GM18519 (cell line): ENCODE data around the gene NSFL1C.
"Not testable (repeated sequence)": the region's sequence is repeated elsewhere in the genome, so short reads cannot be mapped to it uniquely, and the experiment has no call there.

ENCODE experiments used
- ATAC-seq: cut with Tn5 transposase; IDR thresholded peaks from one replicate; pipeline ENCODE4 v1.9.1; 2021; ENCODE audit warnings: mild to moderate bottlenecking, moderate library complexity; ENCODE audit not compliant: unreplicated experiment, low FRiP score

The NSFL1C gene

DNA sequence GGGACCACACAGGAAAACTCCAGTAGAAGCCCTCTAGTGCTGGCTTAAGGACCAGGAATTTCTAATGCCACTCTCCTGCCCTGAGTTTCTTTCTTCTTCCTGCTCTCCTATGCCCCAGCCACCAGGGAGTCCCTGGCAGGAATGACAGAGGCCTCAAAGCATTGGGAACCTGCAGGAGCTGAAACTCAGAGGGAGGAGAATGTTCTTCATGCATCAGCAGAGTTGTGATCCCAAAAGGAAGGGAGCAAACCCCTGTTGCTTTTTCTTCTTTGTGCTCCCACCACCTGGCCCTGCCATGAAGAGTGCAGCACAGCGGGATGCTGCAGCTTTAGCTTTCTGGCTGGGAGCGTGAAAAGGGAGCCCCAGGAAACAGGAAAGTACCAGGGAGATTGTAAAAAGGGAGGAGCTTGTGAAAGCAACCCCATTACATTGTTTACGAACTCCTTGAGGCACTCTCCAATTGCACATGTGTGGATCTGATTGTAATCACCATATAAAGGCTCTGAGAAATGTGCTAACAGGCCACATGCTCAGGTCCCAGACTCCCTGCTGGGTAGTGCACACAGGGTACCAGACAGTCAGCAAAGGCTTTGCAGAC is 39.1 kb downstream of the NSFL1C start:
- ATAC-seq, result no peak

DNA sequence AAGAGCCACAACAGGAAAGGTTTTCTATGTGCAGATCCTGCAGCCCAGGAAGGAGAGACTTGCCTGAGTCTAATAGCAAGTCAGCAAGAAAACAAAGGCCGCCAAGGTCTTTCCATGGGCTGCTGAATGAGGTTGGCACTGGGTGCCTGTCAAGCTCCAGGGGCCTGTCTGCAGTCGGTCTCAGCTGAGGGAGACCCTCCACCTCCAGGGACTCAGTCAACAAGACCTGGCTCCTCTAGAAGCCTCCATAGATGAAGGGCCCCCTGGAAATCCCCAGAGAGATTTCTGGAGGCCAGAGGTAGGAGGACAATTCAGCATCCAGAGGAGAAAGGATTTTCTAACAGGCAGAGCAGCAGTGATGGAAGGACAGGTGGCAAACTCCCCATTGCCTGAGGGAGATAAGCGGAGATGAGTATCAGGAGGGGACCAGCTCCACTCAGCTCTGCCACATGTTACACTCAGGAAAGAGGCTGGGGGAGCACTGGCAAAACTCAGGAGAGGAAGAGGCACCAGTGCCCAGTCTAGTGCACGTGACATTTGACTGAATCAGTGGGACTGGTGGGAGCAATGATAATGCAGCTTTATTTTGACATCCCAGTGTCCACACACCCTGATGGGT is 40.3 kb downstream of the NSFL1C start:
- ATAC-seq, result no peak

- ATAC-seq, result no peak
Observed at GRCh38 chr20:1424336-1424735, 42.3 kb downstream of the NSFL1C start.

DNA sequence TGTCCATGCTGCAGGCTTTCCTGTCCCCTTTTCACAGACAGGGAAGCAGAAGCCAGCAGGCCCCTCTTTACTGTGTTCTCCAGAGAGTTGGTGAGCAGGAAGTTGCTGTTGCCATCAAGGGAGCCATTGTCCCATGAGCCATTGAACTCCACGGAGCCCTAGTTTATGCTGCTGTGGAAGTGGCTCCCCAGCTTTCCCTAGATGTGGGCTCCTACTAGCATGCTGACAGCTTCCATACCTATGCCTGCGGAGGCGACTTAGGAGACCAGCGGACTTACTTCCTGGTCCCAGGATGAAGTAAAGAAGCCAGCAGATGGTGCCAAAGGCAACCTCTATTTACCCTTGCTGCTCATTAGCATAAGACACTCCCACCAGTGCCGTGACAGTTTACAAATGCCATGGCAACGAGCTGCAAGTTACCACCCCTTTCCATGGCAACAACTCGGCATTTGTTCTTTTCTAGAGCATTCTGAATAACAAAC is 43.0 kb downstream of the NSFL1C start:
- ATAC-seq, result no peak

DNA sequence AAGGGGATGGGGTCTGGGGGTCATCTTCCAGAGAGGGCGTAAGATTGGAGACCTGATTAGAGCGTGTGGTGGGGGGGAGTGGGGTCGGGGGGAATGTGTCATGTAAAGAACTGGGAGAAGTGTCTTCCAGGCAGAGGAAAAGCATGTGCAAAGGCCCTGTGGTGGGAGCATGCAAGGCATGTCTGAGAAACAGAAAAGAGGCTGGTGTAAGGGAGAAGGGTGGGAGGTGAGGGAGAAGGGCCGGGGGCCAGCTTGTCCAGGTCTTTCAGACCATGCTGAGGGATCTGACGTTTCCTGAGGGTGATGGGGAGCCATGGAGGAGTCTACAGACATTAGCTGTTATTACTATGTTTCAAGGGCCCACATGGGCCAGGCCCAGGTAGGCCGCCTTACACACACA is 43.4 kb downstream of the NSFL1C start:
- ATAC-seq, result no peak

DNA sequence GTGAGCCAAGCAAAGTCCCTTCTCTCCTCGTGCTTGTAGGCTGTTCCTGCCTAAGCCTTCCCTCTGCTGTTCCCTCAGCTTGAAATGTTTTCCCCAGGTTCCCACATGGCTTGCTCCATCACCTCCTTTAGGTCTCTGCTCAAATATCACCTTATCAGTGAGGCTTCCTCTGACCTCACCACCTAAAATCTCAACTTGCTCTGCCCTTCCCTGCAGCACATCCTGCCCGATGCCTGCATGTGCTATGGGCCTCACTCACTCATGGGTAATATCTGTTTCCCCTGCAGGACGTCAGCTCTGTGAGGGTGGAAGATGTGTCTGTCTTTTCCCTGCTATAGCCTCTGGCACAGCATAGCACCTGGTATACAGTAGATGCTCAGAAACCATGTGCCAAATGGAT is 43.9 kb downstream of the NSFL1C start:
- no peak for ATAC-seq

- ATAC-seq, result no peak
Observed at GRCh38 chr20:1420066-1420465, 46.6 kb downstream of the NSFL1C start.

- ATAC-seq, result no peak
Observed at GRCh38 chr20:1418350-1418749, 48.3 kb downstream of the NSFL1C start.

DNA sequence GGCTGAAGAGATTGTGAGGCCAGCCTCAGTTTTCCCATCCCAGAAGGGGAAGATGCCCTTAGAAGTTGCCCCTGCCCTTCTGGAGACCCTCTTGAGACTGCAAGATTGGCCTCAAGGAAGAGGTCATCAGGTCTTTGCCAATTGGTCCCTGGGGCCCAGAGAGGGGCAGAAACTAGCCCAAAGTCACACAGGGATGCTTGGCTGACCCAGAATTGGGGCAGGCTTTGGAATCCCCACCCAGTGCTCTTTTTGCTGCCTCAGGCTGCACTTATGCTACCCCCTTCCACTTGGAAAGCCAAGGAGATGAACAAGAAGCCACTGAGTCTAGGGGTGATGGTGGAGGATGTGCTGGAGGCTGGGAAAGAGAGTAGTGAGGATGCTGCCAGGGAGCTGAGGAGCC is 48.9 kb downstream of the NSFL1C start:
- no peak for ATAC-seq

DNA sequence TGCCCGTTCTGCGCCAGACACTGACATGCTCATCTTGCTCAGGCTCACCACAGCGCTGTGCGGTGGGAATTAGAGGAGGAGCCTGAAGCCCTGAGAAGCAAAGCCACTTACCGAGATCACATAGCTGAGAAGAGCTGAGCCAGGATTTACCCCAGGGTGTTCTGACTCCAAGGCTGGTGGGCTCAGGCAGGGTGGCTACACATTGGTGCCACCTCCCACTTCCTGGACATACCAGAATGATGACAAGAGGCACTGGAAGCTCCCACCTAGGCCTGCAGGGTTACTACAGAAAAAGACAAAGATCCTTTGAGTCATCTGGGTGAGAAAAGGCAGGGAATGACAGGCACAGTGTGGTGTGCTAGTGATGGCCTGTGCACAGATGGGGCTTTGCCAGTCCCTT is 49.4 kb downstream of the NSFL1C start:
- no peak for ATAC-seq

DNA sequence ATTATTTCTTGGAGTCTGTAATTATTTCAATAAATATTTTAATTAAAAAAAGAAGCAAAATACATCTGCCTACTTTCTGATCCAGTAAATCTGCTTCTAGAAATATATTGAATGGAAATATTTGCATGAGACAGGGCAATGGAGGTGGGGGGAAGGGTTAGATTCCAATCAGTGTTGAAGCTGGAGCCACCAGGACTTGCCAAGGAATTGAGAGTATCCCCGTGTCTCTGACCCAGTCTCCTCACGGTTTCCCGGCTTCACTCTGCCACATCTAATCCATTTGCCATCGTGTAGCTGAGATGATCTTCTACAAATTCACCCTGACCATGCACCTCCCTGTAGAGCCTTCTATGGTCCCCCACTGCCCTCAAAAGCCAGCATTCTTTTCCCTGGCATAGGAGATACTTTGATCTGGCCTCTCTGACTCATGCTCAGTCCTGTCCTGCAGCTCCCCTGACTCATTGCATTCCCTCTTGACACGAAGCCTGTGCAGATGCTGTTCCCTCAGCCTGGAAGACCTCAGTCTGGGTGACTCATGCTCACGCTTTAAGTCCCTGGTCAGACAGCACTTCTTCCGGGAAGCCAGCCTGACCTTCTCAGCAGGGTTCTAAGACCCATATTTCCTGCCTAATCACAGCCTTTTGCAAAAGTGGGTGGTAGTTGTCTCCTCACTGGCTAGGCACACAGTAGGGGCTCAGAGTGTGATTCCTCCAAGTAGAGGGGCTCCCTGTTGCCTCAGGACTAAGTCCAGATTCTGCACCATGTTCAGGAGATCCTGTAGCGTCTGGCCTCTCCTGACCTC is 50.8 kb downstream of the NSFL1C start:
- no peak for ATAC-seq

DNA sequence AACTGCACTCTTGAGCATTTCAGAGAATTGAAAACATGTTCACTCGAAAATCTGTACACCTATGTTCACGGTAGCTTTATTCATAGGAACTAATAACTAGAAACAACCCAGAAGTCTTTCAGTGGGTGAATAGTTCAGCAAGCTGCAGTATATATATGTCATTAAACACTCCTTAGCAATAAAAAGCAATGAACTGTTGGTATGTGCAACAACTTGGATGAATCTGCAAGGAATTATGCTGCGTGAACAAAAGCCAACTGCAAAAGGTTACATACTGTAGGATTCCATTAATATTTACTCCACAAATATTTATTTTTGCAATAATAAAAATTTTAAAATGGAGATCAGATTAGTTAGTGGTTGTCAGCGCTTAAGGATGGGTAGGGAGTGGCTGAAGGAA is 51.7 kb downstream of the NSFL1C start:
- no peak for ATAC-seq

- ATAC-seq, result no peak
Observed at GRCh38 chr20:1405801-1406200, 60.8 kb downstream of the NSFL1C start.

GRCh38 chr20:1403624-1404023 is 63.0 kb downstream of the NSFL1C start:
- ATAC-seq, result no peak

DNA sequence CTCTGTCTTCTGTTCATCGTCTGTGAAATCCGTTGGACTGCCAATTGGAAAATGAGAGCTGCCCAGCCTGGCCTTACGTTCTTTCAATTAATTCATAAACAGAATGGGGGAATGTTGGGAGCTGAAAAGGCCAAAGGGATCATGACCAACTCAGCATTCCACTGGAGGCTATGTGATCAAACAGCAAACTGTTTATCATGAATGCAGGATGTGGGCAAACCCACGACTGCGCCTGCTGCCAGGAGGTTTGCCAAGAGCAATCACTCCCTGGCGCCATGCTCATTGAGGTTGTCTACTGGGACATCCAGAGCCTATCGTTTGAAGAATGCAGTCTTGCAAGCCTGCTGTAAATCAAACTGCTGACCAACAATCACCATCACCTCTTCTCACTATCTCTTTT is 64.5 kb downstream of the NSFL1C start:
- ATAC-seq, result no peak

DNA sequence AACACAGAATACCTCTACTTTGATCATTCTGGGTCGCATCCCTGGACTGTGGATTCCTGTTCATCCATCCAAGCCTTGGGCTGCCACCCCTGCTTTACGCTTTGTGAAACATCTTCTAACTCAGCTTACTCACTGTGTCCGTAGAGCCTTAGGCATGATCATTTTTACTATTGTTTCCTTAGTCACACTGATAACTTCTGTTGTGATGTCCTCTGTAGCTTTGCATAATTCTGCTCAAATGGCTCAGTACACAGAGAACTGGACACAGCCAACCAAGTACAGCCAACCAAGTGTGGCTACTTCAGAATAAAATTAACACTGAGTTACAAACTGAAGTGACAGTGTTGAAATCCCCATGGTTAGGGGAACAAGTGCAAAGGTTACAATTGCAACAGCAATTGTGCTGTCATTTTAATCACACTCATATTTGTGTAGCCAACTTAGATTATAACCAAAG is 65.2 kb downstream of the NSFL1C start:
- no peak for ATAC-seq

- ATAC-seq, result not testable (repeated sequence)
Observed at GRCh38 chr20:1399678-1400366, 66.8 kb downstream of the NSFL1C start.

GRCh38 chr20:1398185-1398584 is 68.5 kb downstream of the NSFL1C start:
- ATAC-seq, result not testable (repeated sequence)

DNA sequence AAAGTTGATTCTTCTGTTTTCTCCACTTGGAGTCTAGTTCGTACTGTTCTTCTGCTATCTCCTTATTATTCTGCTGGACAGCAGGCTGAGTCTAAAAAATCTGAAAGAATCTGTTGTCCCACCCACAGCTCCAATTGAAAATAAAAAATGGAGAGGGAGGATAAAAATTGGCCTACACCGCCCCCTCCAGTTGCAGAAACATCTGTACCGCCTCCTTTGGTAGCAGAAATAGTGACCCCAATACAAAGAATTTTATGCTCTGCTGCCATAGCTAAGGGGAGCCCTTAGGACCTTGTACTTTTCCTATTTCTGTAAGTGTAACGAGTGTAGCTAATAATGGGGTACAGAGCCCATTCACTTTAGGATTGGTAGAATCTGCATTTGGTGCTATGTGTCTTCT is 68.9 kb downstream of the NSFL1C start:
- no peak for ATAC-seq

DNA sequence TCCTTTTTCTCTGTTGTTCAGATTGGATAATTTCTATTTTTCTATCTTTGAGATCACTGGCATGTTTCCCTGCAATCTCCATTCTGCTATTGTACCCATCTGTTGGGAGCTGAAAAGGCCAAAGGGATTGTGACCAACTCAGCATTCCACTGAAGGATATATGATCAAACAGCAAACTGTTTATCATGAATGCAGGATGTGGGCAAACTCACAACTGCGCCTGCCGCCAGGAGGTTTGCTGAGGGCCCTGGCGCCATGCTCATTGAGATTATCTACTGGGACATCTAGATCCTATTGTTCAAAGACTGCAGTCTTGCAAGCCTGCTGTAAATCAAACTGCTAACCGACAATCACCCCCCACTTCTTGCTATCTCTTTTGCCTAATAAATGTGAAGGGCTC is 69.9 kb downstream of the NSFL1C start:
- no peak for ATAC-seq

- no peak for ATAC-seq
Observed at GRCh38 chr20:1396264-1396663, 70.4 kb downstream of the NSFL1C start.
